Stimulated activated CD4-positive, alpha-beta T cell treated with anti-CD3 and anti-CD28 coated beads, Interleukin-12 subunit alpha, Interleukin-12 subunit beta, amount 100 ng/mL, for 24 hours (primary cell): Measurements from ENCODE around the gene MRPL14.

ENCODE experiments used
- DNase-seq, 2 experiments: peaks; one replicate each; pipeline ENCODE4 v3.0.0-alpha.2; 2020; ENCODE audit warnings: low read depth in 2 of 2

Gene MRPL14

GRCh38 chr6:44066394-44067172 lies 60.7 kb downstream of the MRPL14 start:
- DNase-seq: no peak

GRCh38 chr6:44065443-44066140 lies 61.7 kb downstream of the MRPL14 start:
- DNase-seq: no peak

DNA sequence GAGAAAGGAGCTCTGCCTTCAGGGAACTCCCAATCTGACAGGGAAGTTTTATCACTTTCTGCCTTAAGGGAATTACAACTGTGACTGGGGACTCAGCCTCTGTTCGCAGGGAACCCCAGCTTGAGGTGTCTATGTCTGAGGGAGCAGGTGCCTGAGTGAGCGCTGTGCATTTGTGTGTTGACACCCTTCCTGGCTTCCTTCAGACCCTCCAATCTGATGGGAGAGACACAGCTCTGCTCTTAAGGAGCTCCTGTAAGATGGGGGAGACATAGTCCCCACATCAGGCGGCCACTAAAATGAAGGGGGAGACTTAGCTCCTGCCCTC lies 62.3 kb downstream of the MRPL14 start:
- DNase-seq: no peak

GRCh38 chr6:44064089-44064947 lies 62.9 kb downstream of the MRPL14 start:
- no peak for DNase-seq

- DNase-seq: no peak
Measured at GRCh38 chr6:44063561-44064059, 63.6 kb downstream of the MRPL14 start.
